ENCODE results near the gene GRPEL1. TPM values are rescaled to one million over a fixed set of nuclear protein-coding genes. Genes with fewer than 3 reads are reported as not detected.
A peak's percentile ranks its signal among the peaks of the same experiment; 100 is the strongest.

GRPEL1 gene
- polyA plus RNA-seq, 3 donors = 38.7 to 45.2 (median 39.8) TPM

GRCh38 chr4:7046971-7047370 is 20.9 kb downstream of the GRPEL1 start:
- DNase-seq (ENCODE audit: low read depth in 3 of 3, low spot score in 2 of 3) = no peak

- no peak for DNase-seq (ENCODE audit: low read depth in 3 of 3, low spot score in 2 of 3)
These were observed 21.6 kb downstream of the GRPEL1 start for GRCh38 chr4:7045961-7046921.

- DNase-seq (ENCODE audit: low read depth in 3 of 3, low spot score in 2 of 3) = no peak
These were observed 22.3 kb downstream of the GRPEL1 start for GRCh38 chr4:7045553-7045952.

GRCh38 chr4:7044137-7044930 is 23.5 kb downstream of the GRPEL1 start:
- DNase-seq (ENCODE audit: low read depth in 3 of 3, low spot score in 2 of 3) = no peak

- DNase-seq (ENCODE audit: low read depth in 3 of 3, low spot score in 2 of 3) = no peak
These were observed 24.4 kb downstream of the GRPEL1 start, which contains the start of gene TADA2B for GRCh38 chr4:7043284-7044136. Gene TADA2B (plus strand): TSS chr4:7043372. CDS start chr4:7043580, 208 bp downstream.

- DNase-seq (ENCODE audit: low read depth in 3 of 3, low spot score in 2 of 3) = peak; percentile 85 to 96 (median 92)
These were observed 25.2 kb downstream of the GRPEL1 start for GRCh38 chr4:7042503-7043283.

GRCh38 chr4:7041801-7042502 is 25.9 kb downstream of the GRPEL1 start:
- DNase-seq (ENCODE audit: low read depth in 3 of 3, low spot score in 2 of 3) = no peak

GRCh38 chr4:7041246-7041645 is 26.6 kb downstream of the GRPEL1 start:
- no peak for DNase-seq (ENCODE audit: low read depth in 3 of 3, low spot score in 2 of 3)

GRCh38 chr4:7040765-7041164 is 27.1 kb downstream of the GRPEL1 start:
- DNase-seq (ENCODE audit: low read depth in 3 of 3, low spot score in 2 of 3) = no peak

- no peak for DNase-seq (ENCODE audit: low read depth in 3 of 3, low spot score in 2 of 3)
These were observed 30.4 kb downstream of the GRPEL1 start for GRCh38 chr4:7037425-7037824.

GRCh38 chr4:7034262-7035081 is 33.4 kb downstream of the GRPEL1 start:
- no peak for DNase-seq (ENCODE audit: low read depth in 3 of 3, low spot score in 2 of 3)

GRCh38 chr4:7032596-7032995 is 35.3 kb downstream of the GRPEL1 start:
- DNase-seq (ENCODE audit: low read depth in 3 of 3, low spot score in 2 of 3) = no peak

- DNase-seq (ENCODE audit: low read depth in 3 of 3, low spot score in 2 of 3) = no peak
These were observed 36.1 kb downstream of the GRPEL1 start for GRCh38 chr4:7031558-7032449.

- no peak for DNase-seq (ENCODE audit: low read depth in 3 of 3, low spot score in 2 of 3)
These were observed 37.0 kb downstream of the GRPEL1 start for GRCh38 chr4:7030856-7031255.

GRCh38 chr4:7029921-7030320 is 37.9 kb downstream of the GRPEL1 start:
- DNase-seq (ENCODE audit: low read depth in 3 of 3, low spot score in 2 of 3) = no peak

- DNase-seq (ENCODE audit: low read depth in 3 of 3, low spot score in 2 of 3) = no peak
These were observed 38.7 kb downstream of the GRPEL1 start for GRCh38 chr4:7029212-7029611.

- no peak for DNase-seq (ENCODE audit: low read depth in 3 of 3, low spot score in 2 of 3)
These were observed 40.0 kb downstream of the GRPEL1 start for GRCh38 chr4:7027913-7028312.

Measured in right renal cortex interstitium (tissue), 3 donors.